GM18505 (cell line): Measurements from ENCODE around the gene PHF11.
"Not testable (repeated sequence)": the region's sequence is repeated elsewhere in the genome, so short reads cannot be mapped to it uniquely, and the experiment has no call there.

Experiments
- ATAC-seq: cut with Tn5 transposase; IDR thresholded peaks from one replicate; pipeline ENCODE4 v1.9.1; 2021; ENCODE audit not compliant: unreplicated experiment
- POLR2A ChIP-seq: IDR thresholded peaks from 4 replicates; pipeline ENCODE4 v1.6.1; 2011; ENCODE audit warnings: borderline replicate concordance; ENCODE audit not compliant: insufficient read depth, insufficient read length; ENCODE audit errors: extremely low read depth

Gene PHF11

GRCh38 chr13:49472186-49472585 lies 23.6 kb upstream of the PHF11 start:
- no peak for ATAC-seq
- no peak for TF ChIP-seq POLR2A

DNA sequence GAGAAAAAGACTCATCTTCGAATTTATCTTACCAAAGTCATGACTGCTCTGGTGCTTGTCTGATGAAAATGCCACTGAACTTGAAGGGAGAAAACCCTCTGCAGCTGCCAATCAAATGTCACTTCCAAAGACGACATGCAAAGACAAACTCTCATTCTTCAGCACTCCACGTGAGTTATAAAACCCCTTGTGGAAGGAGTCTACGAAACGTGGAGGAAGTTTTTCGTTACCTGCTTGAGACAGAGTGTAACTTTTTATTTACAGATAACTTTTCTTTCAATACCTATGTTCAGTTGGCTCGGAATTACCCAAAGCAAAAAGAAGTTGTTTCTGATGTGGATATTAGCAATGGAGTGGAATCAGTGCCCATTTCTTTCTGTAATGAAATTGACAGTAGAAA lies 19.2 kb upstream of the PHF11 start:
- TF ChIP-seq POLR2A, result no peak
- no peak for ATAC-seq

DNA sequence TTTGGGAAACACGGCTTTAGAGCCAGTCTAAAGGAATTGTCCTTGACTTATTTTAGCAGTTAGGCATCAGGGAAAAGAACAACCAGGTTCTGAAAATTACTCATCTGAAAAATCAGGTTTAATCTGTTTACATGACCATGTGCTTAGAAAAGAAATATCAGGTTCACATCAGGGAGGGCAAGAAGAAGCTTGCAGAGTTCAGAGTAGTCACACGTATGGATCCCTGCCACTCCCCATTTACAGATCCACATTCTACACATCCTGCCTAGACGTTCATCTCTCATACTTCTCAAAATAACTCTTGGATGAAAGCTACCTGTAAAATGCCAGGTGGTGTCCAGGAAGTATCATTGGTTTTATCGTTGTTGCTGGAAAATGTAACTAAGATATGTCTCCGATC lies 14.0 kb upstream of the PHF11 start:
- TF ChIP-seq POLR2A, result no peak
- no peak for ATAC-seq

DNA sequence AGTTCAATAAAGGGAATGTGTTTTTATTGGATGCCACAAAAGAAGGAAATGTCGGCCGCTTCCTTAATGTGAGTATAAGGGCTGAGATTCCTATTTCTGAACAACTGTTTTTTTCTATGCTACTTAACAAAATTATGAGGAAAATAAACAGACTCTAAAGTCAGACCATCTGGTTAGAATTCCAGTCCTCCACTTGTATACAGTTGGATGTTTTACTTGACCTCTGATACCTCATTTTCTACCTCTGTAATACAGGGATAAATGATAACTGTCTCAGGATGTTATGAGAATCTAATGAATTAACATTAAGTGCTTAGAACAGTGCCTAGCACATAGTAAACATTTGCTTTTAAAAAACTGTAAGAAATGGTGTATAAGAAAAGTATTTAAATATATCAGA lies 7.2 kb upstream of the PHF11 start:
- ATAC-seq, result no peak
- TF ChIP-seq POLR2A, result no peak

- no peak for ATAC-seq
- TF ChIP-seq POLR2A, result no peak
Observed at GRCh38 chr13:49494645-49495044, 1.1 kb upstream of the PHF11 start.

- not testable (repeated sequence) for ATAC-seq
Observed at GRCh38 chr13:49496837-49497236, 1.1 kb downstream of the PHF11 start.

GRCh38 chr13:49497272-49497671 lies 1.5 kb downstream of the PHF11 start:
- TF ChIP-seq POLR2A, result no peak
- no peak for ATAC-seq

GRCh38 chr13:49498206-49498605 lies 2.5 kb downstream of the PHF11 start:
- no peak for TF ChIP-seq POLR2A
- ATAC-seq, result no peak

DNA sequence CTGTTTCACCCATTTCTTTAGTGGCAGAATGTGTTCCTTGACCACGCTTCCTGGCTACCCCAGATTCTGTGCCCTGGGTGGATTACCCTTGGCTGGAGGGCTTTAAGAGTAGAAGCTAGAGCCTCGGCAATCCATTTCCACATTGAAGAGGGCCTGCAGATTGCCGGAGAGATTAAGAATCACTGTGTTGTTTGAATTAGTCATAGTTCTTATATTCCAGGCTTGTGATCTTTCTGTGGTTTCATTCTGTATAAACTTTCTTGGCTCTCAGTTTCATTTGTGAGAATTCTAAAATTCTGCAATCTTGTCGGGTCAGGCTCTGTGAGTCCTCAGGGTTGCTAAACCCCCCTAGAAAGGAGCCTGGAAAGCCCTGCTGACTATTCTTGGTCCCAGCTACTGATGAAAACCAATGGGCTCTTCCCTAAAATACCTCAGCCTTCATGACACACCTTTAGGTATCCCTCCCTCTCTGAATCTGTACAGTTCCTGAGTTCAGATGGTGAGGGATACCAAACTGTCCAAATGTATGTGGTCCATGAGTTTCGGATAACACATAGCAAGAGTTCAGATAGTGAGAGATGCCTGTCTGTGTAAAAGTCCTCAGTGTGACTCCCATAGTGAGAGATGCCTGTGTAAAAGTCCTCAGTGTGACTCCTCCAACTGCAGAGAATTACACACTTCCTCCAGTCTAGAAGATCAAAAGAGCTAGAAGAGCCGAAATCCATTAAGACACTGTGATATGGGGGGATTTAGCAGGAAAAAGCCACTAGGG lies 4.3 kb downstream of the PHF11 start:
- no peak for ATAC-seq
- no peak for TF ChIP-seq POLR2A

DNA sequence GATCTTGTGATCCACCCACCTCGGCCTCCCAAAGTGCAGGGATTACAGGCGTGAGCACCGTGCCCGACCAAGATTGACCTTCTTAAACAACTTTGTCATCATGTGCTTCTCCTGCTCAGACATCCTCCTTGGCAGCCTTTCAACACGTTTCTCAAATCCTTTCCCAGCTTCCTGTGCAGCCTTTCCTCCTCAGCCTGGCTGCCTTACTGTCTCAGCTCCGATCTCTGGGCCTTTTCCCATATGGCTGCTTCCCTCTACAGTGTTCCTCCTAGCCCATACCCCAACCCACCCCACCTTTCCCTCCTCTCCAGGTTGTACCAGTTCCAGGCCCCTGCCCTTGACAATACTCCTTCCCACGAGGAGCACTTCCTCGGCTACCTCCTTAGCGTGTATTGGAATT lies 7.2 kb downstream of the PHF11 start:
- no peak for ATAC-seq
- TF ChIP-seq POLR2A, result no peak

DNA sequence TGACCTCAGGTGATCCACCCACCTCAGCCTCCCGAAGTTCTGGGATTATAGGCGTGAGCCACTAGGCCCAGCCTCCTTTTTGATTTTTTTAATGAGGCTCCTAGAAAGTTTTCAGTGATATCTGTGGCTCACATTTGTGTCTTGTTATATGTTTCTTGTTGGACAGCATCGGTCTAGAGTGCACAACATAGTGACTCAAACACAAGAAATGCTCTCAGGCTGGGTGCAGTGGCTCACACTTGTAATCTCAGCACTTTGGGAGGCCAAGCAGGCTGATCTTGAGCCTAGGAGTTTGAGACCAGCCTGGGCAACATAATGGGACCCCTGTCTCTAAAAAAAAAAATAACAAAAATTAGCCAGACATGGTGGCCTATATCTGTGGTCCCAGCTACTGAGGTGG lies 8.2 kb downstream of the PHF11 start:
- no peak for TF ChIP-seq POLR2A
- ATAC-seq, result no peak

DNA sequence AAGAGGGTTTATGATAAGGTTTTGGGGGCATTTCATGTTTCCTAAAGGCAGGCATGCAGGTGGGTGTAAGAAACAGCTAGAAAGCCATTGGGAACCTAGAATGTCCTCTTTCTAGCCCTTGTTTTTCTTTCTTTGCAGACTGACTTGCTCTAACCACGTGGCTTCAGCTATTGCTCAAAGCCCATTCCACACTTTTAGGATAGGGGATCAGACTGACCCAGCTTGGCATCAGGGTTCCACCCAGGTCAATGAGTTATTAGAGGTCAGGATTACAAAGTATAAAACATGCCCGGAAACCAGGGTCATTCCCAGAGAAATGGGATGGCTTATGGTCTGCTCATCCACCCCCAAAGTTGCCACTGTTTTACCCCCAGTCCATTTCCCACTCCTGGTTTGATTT lies 16.8 kb downstream of the PHF11 start:
- no peak for ATAC-seq
- no peak for TF ChIP-seq POLR2A

- ATAC-seq, result no peak
Observed at GRCh38 chr13:49516467-49516866, 20.7 kb downstream of the PHF11 start.

DNA sequence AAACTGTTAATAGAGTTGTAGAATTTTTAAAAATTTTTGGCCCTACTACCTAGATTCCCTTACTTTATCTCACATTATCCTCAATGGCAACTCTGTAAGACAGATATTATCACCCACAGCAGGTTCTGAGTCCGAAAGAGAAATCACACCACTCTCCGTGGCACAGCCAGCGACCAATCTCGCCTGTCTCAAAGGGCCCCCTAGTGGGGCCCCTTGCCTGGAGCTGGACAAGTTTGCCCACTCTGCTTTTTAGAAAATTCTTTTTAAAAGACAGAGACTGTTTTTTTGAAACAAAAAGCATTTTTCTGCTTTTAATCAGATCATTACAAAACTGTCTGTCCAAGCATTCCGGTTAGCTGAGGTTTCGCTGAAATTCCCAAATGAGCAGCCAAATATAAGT lies 21.7 kb downstream of the PHF11 start:
- no peak for ATAC-seq
- no peak for TF ChIP-seq POLR2A

More at GRCh38 chr13:49516467-49516866, 20.7 kb downstream of the PHF11 start:
- TF ChIP-seq POLR2A, result no peak

GRCh38 chr13:49521224-49521623 lies 25.5 kb downstream of the PHF11 start:
- TF ChIP-seq POLR2A, result no peak
- ATAC-seq, result no peak
